HG03039 (cell line): ENCODE results near the gene TMPRSS6.

ENCODE experiments used
- ATAC-seq: cut with Tn5 transposase; IDR thresholded peaks from one replicate; pipeline ENCODE4 v1.9.1; 2021; ENCODE audit warnings: mild to moderate bottlenecking, moderate library complexity; ENCODE audit not compliant: unreplicated experiment

The TMPRSS6 gene

DNA sequence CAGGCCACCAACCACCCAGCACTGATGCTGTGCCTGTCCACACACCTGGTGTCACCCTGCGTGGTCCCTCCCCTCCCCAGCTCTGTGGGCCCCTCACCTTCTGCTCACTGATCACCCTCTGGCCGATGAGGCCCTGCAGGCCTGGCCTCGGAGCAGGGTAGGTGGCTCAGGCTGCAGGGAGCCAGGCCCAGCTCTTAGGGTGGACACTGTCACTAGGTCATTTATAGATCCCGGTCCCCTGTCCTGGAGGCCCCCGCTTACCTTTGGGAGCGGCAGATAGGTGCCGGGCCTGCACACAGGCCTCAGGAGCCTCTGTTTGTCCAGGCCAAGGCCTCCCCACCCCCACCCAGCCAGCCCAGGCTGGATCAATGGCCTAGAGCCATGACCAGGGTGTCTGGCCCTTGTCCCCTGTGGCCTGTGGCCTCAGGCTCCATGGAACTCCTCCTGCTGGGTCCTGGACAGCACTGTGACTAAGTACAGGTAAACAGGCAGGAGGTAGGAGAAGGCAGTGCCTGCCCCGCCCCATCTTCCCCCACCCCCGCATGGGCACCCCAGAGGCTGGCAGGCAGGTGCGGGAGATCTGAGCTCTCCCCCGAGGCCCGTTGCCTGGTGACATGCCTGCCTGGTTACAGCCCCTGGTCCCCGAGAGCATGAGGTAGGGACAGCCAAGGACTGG lies at the start of gene TMPRSS6:
Gene TMPRSS6 (minus strand): TSS at position 472 of the 676 bp plus-strand sequence. CDS start 6,296 bp downstream, outside the sequence.
- ATAC-seq, result no peak

DNA sequence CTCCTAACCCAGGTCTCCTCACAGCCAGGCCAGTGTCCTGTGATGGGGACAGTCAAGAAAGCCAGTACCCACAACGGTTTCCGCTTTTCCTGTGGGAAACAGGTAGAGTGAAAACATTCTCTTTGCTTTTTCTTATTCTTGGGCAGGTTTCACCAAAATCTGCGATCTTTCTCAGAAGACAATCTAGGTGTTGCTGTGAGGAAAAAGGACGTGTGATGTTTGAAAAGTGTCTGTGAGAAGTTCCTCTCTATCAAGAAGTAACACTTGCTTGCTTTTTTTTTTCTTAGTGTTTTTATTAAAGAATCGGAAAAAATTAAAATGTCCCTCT lies 49.4 kb upstream of the TMPRSS6 start:
- ATAC-seq, result no peak

DNA sequence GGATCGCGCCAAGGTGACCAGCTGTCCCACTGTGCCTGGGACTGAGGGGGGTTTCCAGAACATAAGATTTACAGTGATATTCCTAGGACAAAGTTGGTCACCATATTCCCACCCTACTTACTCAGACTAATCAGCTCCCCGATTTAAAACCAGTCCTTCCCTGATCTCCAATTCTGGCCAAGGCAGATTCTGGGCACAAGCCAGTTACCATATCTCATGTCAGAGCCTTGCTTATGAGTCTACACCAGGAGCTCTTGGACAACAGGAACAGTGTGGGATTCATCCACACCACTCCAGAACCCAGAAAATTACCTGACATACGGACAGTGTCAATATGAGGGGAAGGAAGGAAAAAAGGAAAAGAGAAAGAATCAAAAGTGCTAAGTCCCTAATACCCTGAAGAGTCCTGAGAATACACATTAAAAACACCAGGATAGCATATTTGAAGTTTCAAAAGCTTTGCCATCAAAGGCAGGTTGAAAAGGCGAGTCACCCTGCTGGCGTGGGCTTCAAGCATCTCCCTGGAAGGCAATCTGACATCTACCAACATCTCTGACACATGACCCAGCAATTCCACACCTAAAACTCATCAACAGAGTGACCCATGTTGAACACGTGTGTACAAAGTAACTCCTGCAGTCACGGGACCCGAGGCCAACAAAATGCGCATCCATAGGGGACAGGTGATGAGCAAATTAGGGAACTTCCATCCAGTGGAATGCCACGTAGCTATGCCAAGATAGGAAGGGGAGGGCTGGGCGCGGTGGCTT lies 48.2 kb upstream of the TMPRSS6 start:
- no peak for ATAC-seq

DNA sequence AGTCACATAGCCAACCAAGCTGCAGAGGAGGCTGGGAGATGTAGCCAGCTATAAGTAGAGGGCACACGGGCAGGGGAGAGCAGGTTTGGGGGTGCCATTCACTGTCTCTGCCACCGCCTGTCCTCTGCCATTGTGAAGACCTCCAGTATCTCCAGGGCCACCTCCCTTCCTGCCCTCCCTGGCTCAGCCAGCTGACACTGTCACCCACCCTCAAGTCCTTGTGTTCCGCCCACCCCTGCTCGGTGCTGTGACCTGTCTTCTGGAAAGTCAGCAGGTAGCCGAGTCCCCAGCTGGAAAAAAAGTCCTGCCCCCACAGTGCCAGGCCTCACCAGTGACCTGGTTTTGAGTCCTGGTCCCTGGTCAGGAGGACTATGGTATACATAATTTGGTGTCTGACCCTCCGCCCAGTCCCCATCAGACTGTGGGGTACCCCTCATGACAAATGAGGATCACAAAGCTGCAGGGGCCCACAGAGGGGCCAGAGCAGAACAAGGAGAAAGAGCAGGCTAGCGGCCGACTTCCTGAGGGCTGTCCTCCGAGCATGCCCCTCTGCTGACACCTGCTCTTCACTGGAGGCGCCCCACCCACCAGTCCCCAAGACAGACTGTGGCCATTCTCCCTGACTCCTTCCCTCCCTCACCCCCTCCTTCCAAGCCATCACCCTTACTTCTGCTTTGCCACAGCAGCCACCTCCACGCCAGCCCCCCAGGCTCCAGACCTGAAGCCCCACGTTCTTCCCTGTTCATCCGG lies 47.3 kb upstream of the TMPRSS6 start:
- no peak for ATAC-seq

DNA sequence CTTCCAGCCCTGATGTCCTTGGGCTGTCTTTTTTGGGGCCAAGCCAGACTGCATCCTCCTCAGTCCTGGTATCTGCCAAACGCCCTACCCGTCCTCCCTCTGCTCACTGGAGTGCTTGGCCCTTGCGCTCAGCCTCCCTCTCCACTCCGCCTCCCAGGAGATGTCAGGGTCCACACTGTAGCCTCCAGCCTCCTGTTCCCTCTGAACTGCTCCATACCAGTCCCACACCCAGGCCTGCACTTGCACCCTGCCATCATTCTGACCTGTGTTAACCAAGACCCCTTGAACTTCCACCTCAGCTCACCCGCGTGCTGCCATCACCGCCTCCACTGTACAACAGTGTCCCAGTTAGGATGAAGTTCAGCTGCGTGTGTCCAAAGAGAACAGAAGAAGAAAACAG lies 46.5 kb upstream of the TMPRSS6 start:
- no peak for ATAC-seq

DNA sequence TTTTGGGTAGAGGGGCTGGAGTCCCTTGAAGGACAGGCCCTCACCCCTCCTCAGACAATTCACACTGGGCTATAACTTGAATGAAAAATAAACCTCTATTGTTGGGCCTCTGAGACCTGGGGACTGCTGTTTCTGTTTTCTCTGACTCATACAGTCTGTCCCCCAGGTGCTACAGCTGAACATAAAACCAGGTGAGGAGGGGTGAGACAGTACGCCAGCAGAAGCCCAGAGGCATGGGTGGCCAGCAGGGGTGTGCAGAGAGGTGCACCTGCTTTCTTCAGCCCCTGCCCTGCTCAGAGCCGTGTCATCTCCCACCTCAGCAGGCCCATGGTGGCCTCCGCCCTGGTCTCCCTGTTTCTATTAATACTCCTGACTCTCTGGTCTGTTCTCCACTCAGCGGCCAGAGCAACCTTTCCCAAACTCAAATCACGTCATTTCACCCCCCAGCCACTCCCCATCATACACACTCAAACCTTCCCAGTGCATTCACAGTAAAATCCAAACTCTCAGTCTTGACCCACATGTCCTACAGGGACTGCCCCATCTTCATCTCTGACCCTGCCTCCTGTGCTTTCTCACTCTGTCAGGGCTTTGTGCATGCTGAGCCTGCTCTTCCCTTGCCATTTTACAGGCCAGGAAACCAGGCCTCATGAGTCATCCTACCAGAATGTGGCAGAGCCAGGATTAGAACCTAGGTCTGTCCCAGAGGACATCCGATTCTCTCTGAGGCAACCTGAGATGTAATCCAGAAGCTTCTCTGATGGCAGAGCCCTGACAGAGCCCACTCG lies 45.6 kb upstream of the TMPRSS6 start:
- ATAC-seq, result no peak

DNA sequence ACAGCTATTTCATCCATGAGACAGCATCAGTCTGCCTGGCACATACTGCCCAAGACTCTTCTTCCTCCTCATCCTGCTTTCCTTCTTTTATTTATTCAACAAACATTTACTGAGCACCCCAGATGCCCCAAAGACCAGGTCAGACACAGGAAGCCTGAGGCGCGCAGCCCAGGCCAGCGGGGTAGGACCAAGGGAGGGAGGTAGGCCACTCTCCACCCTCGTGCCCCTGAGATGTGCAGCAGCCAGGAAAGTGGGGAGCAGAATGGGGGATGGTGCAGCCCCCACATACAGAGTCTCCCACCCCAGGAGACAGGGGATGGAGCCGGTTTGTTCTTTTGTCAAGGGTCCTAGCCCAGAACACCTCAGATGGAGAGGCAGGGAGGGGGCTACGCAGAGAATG lies 44.4 kb upstream of the TMPRSS6 start:
- no peak for ATAC-seq

DNA sequence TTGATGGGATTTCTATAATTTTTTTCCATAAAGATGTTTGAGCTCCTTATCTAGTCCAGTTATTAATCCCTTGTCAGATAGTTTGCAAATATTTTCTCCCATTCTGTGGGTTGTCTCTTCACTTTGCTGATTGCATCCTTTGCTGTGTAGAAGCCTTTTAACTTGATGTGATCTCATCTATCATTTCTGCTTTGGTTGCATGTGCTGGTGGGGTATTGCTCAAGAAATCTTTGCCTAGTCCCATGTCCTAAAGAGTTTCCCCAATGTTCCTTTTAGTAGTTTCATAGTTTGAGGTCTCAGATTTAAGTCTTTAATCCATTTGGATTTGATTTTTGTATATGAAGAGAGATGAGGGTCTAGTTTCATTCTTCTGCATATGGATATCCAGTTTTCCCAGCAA lies 41.9 kb upstream of the TMPRSS6 start:
- ATAC-seq, result no peak

DNA sequence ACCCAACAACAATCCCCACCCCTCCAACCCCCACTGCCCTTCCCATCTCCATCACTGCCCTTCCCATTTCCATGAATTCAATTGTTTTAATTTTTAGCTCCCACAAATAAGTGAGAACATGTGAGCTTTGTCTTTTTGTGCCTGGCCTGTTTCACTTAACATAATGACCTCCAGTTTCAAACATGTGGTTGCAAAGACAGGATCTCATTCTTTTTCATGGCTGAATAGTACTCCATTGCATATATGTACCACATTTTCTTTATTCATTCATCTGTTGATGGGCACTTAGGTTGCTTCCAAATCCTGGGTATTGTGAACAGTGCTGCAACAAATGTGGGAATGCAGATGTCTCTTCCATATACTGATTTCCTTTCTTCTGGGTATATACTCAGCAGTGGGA lies 41.2 kb upstream of the TMPRSS6 start:
- ATAC-seq, result no peak

DNA sequence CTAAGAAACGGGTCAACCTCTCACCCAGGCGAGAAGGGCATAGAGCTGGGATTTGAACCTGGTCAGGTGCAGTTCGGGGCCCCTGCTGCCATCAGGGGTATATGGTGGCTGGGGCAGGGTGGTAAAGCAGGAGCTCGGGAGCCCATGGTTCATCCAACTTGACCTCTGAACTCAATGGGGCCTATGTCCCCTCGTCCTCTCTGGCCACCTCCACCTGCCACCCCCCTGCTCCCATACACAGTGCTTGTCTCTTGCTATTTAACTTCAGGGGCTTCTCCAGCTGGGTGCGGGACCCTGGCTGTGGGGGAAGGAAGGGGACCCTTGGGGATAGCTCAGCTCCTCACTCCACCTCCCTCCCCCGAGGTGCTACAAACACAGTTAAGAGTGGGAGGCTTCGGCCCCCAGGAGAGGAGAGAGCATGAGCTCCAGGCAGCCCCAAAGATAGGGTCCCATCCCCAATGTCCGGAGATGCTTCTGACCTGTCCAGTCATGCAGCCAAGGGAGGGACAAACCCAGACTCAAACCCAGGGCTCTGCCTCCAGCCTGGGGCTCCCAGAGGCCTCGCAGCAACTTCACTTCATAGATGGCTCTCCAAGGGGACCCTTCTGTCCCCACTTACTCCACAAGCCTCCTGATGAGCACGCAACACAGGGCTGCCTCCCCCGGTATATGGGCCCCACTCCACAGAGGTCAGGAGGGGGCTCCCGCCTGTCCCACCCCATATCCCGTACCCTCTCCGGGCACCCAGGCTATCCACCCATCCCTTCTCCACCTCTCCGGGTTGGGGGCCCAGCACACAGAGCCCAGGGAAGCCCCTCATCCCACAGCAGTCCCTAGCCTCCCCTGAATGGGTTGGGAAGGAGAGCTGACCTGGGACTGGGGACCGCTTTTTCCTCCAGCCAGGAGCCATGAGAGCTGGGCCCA lies 39.5 kb upstream of the TMPRSS6 start:
- peak; percentile 5 for ATAC-seq

DNA sequence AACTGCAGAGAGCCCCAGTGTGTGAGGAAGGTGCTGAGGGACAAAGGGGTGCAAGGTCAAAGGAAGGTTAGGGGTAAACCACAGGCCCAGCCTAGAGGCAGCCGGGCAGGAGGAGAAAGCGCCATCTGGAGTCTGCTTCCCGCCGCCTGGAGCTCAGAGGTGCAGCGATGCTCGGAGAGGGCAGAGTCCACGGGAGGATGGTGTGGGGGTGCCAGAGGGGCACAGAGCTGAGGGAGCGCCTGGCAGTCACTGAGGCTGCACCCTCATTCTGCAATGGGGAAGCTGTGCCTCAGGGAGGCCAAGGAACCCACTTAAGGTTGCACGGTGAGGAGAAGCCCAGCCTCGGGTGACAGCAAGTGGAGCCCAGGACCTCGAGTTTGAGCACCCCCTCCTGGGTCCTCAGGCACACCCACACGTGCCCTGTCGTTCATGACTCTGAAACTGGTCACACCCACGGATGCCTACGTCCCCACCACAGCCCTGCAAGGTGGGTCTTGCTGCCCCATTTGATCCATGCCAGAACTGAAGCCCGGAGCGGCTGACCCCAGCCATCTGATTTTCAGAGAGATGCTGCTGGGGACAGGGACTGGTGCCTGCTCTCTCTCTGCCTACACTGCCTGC lies 38.6 kb upstream of the TMPRSS6 start:
- ATAC-seq, result no peak

DNA sequence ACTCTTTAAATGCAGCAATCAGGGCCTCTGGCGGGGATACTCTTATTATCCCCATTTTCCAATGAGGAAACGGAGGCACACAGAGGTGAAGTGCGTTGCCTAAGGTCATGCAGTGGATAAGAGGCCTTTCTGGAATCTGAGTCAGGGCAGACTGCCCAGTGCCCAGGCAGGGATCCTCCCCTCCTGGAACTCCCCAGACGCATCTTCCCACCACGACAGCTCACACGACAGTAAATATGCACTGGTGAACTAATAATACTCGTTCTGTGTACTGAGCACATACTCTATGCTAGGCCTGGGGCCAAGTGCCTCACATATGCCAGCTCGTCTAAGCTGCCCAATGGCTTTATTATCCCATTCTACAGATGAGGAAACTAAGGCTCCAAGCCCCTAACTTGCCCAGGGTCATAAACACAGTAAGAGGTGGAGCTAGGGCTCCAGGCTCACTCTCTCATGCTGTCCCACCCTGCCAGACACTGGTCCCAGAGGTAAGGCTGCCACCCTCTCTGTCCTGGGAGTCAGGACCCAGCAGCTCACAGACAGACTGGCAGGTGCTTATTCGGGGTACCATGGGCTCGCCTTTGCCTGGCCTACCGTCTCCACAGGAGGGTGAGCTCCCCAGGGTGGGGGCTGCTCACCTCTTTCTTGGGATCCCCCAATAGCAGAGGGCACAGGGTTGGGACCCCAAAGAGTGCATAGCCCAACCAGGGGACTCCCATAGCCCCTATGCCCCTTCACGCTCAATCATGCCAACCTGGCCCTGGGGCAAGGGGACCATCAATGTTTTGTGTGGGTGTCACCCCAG lies 37.9 kb upstream of the TMPRSS6 start:
- no peak for ATAC-seq

DNA sequence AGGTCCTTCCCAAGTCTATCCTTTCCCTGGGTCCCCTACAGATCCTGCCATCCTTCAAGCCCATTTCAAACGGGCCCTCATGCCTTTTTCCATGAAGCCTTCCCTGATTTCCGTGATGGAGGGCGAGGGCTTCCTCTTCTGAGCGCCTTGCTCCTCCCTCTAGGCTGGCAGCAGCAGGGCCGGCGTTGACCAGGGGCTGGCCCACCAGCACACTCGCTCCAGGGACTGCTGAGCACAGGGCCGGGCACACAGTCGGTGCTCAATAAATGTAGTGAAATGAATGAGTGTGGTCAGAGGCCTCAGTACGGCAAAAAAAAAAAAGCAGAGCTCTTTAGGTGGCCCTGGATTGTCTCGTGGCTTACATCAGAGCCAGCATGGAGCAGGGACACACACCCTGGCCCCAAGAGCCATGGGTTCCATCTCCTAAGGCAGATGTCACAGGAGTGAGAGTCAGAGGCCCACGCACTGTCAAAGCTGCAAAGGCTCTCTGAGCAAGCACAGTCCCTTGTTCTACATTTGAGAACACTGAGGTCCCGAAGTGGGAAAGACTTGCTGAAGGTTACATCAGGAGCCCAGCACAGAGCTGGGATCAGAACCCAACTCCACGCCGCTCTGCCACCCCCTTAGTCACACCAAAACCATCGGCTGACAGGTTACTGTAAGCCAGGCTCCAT lies 37.1 kb upstream of the TMPRSS6 start:
- ATAC-seq, result no peak

DNA sequence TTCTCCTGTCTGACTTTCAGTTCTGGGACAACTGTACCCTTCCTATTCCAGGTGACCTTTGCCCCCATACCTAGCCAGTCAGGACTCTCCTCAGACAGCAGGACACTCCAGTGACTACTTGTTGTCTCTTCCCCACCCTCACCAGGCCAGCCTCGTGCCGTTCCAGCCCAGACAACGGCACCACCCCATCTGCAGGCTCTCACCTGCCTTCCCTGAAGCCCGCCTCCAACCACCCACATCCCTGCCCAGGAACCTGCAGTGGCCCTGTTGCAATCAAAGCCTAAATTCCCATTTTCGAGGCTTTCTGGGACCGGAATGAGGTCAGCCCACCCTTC lies 36.5 kb upstream of the TMPRSS6 start:
- ATAC-seq, result no peak

DNA sequence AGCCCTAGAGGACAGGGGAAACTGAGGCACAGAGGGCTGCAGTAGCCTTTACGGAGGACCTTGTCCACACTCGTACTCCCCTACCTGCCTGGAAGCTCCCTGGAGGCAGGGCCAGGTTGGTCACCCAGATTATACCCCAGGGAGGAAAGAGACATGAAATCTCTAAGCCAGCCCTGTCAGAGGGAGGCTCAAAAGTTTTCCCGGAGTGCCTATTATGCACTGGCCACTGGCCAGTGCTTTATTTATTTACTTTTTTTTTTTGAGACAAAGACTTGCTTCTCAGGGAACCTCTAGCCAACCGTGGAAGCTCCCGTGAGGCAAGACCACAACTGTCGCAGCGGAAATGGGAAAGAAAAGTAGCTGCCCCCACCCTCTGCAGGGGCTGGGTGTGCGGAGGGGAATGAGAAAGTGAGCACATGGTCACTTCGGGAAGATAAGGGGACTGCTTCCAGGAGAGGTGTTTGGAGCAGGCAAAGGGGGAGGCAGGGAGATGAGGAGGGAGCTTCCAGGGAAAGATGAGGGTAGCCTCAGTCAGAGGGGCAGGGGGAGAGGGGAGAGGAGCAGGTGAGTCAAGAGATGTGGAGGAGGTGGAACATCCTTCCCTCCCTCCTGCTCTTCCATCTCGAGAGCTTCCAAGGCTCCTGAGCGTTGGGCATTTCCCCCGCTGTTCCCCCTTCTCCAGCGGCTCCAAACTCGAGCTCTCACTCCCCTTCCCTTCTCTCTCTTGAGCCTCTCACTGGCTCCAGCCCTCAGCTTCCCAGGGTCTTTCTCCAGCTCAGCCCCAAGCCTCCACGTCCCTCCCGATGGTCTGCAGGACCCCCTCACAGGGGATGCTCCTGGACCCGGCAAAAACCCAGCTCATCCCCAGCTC lies 35.9 kb upstream of the TMPRSS6 start:
- no peak for ATAC-seq

DNA sequence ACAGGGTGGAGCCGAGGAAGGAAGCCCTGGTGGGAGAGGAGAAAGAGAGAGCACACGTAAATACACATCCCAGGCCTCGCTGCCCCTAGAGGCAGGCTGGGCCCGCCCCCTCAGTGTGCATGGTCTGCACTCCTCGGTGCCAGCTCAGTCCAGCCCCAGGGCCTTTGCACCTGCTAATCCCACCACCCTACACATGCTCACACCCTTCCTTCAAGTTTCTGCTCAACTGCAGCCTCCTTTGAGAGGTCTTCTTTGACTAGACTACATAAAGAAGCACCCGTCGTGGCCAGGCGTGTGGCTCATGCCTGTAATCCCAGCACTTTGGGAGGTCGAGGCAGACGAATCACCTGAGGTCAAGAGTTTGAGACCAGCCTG lies 34.7 kb upstream of the TMPRSS6 start:
- ATAC-seq, result no peak

DNA sequence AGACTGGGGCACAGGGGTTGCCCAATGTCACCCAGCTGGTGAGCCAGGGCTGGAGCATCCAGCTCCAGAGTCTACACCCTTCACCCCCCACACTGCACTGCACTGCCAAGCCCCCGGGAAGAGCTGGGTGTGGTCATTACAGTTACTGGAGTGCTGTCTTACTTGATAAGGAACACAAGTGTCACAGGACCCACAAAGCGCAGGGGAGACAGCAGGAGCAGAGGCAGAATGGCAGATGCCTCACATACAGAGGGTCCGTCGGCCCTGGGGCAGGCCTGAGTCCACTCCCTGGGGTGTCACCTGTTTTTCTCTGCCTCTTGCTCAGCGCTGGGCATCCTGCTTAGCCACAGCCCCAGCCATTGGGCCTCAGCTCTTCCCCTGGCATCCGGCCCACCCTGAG lies 32.5 kb upstream of the TMPRSS6 start:
- no peak for ATAC-seq

DNA sequence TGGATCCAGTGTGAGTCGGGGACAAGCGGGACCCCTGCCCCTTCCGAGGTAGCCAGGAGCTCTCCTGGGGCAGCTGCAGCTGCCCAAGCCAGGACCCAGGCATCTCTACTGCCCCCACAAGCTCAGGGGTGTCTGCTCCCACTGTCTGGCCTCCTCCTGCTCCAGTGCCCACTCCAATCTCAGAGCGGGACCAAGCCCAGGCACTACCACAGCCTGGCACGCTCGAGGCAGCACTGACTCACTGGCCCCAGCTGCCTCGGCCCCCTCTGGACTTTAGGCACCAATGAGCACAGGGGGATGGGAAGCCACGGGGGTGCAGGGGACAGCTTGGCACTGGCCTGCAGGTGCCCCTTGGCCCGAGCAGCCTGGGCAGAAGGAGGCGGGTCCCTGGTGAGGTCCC lies 32.0 kb upstream of the TMPRSS6 start:
- no peak for ATAC-seq
